GM18907 (cell line): ENCODE results near the gene MOSMO.
"Not testable (repeated sequence)": the region's sequence is repeated elsewhere in the genome, so short reads cannot be mapped to it uniquely, and the experiment has no call there.

Experiments used
- ATAC-seq: cut with Tn5 transposase; IDR thresholded peaks from one replicate; pipeline ENCODE4 v1.9.1; 2021; ENCODE audit warnings: mild to moderate bottlenecking, moderate library complexity; ENCODE audit not compliant: unreplicated experiment

The MOSMO gene

GRCh38 chr16:22089910-22090309 is 82.0 kb downstream of the MOSMO start:
- no peak for ATAC-seq

DNA sequence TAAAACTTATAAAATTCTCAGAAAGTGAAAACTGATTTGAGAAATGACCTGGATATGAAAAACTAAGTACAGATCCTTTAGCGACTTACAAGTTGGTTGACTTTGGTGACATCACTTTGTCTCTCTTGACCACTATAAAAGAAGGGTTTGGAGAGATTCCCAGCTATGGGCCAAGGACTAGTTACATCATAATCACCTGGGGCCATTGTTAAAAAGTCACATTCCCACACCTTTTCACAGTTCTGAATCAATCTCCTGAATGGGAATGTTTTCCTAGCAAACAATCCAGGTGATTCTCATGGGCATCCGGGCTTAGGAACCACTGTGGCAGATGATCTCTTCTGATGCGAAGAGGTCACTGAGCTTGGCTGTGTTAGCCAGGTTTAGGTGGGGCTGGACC is 83.8 kb downstream of the MOSMO start:
- no peak for ATAC-seq

GRCh38 chr16:22092143-22092933 is 84.4 kb downstream of the MOSMO start, which contains the start of gene VWA3A:
TSS of gene VWA3A (plus strand) at chr16:22092541. CDS start at chr16:22092638, 97 bp downstream.
- ATAC-seq = no peak

DNA sequence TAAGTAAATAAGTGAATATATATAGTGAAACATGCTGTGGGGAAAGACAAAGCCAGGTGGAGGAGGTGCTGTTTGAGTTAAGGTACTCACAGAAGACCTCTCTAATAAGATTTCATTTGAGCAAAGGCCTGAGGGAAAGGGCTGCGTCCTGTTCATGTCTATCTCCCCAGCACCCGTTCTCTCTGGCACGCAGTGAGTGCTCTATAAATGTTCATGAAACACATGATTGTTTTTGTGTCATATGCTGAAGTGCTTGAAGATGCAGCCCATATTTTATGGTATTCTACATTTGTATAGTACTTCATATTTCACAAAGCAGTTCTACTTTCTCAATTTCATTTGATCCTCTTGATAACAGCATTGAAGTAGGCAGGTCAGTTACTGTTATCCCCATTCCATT is 85.4 kb downstream of the MOSMO start:
- ATAC-seq = no peak

- no peak for ATAC-seq
Observed at GRCh38 chr16:22093996-22094395, 86.1 kb downstream of the MOSMO start.

GRCh38 chr16:22098405-22099255 is 90.7 kb downstream of the MOSMO start:
- no peak for ATAC-seq

DNA sequence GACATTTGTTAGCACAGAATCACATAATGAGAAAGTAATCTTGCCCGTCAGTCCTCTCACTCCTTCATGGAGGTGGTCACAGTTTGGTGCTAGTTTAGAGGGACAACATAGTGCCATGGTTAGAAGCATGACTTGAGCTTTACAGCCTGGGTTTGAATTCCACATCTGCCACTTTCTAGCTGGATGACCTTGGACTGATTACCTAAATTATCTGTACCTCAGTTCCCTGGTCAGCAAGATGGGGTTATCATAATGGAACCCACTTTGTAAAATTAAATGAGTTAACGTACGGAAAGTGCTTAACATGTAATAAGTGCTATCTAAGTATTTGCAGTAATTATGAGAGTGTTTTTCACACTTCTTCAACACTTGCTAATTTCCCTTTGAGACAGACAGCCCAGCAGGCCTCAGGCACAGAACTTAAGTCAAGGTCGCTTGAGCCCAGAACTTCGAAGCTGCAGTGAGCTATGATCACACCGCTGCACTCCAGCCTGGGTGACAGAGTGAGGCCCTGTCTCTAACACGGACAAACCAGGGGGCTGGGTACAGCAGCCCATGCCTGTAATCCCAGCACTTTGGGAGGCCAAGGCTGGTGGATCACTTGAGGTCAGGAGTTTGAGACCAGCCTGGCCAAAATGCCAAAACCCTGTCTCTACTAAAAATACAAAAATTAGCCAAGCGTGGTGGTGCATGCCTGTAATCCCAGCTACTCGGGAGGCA is 91.5 kb downstream of the MOSMO start:
- no peak for ATAC-seq

DNA sequence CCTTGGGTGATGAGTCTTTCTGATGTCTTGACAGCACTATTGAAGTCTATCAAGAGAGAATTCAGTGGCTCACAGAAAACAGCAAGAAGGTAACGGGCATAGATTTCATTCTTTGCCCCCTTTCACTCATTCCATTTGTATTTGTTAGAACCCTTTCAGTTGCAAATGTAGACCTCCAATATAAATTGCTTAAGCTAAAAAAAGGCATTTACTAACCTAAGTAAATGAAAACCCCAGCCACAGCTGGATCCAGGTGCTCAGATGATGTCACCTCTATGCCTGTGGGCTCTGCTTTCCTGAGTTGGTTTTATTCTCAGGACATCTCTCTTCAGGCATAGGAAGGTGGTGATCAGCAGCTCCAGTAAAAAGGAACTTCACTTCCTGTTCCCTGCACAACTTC is 95.5 kb downstream of the MOSMO start:
- no peak for ATAC-seq

GRCh38 chr16:22109258-22109898 is 101.5 kb downstream of the MOSMO start:
- no peak for ATAC-seq

DNA sequence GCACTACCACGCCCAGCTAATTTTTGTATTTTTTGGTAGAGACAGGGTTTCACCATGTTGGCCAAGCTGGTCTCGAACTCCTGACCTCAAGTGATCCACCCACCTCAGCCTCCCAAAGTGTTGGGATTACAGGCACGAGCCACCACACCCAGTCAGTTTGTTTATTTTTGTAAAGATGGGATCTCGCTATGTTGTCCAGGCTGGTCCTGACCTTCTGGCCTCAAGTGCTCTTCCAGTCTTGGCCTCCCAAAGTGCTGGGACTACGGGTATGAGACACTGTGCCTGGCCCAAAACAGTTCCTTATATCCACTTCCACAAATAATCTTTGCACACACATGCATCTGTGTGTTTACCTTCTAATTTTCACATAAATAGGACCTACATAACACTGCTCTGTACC is 103.7 kb downstream of the MOSMO start:
- not testable (repeated sequence) for ATAC-seq

- no peak for ATAC-seq
Observed at GRCh38 chr16:22116095-22116700, 108.3 kb downstream of the MOSMO start.

- ATAC-seq = no peak
Observed at GRCh38 chr16:22117609-22118008, 109.7 kb downstream of the MOSMO start.

- no peak for ATAC-seq
Observed at GRCh38 chr16:22120440-22120839, 112.5 kb downstream of the MOSMO start.

DNA sequence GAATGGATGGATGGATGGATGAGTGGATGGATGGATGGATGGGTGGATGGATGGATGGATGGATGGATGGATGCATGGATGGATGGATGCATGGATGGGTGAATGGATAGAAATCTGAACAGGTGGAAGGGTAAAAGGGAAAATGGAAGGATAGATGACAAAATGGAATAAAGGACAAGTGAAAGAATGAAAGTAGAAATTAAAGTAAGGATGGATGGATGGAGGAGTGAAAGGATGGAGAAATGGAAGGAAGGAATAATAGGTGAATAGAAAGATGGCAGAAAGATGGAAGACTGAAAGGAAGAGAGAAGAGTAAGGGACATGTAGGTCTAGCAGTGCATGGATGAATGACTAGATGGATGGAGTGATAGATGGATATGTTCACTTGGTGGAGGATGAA is 114.3 kb downstream of the MOSMO start:
- ATAC-seq = no peak

DNA sequence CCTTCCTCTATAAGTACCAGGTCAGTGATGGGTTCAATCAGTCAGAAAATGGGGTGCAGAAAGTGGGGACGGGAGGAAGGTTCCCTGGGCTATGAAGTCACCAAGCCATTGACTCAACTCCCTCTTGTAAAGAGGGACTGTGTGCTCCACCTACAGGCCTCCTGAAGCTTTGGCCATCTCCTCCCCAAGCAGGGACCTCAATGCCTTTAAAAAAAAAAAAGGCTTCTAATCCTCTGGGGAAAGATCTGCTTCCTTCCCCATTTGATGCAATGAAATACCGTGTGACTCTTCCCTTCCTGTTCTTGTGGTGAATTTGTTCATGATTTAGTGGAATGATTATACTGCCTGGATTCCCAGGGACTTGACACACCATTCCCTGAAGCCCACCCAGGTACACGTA is 115.2 kb downstream of the MOSMO start:
- no peak for ATAC-seq

DNA sequence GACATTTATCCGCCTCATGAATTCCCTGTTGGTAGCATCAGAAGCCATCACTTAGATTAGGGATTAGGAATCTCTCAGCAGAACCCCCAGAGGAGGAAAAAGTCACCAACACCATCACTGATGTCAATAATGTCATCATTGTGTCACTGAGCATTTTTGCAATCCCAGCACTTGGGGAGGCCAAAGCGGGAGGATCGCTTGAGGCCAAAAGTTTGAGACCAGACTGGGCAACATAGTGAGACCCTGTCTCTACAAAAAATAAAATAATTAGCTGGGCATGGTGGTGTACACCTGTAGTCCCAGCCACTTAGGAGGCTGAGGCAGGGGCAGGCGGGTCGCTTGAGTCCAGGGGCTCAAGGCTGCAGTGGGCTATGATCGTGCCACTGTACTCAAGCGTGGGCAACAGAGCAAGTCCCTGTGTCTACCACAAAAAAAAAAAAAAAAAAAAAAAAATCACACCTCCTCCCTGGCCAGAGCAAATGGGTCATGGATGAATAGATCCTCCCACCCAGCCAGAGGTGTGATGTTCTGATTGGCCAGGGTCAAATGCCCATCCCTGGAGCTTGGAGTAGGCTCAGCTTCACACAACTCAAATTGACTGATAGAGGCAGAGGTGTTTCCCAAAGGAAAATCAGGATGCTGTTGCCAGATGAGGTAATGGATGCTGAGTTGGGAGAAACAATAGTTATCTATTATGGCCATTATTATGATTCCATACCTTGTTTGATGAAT is 116.0 kb downstream of the MOSMO start:
- ATAC-seq = no peak

DNA sequence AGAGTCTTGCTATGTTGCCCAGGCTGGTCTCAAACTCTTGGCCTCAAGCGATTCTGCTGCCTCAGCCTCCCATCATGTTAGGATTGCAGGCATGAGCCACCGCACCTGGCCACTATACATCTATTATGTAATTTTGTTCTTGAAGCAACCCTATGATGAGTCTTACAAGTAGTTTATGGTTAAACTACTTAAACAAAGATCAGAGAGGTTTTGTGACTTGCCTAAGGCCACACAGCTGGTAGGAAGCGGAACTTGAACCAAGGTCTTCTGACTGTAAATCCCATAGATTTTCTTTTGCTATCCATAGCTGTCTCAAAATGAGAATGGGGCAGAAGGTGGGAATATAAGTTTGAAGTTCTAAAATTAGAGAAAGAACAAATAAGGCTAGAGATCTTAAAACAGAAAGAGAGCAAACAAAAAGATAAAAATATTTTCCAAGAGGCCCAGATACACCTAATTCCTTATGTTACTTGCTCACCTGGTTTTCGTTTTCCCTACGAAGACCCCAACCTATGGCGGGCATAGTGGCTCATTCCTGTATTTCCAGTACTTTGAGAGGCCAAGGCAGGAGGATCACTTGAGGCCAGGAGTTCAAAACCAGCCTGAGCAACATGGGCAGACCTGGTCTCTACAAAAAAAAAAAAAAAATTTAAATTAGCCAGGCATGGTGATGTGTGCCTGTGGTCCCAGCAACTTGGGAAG is 116.8 kb downstream of the MOSMO start:
- no peak for ATAC-seq

- ATAC-seq = no peak
Observed at GRCh38 chr16:22126037-22126558, 118.2 kb downstream of the MOSMO start.

- ATAC-seq = not testable (repeated sequence)
Observed at GRCh38 chr16:22128537-22128936, 120.6 kb downstream of the MOSMO start.
